ENCODE results near the gene STOX2.
"Not testable (repeated sequence)": the region's sequence is repeated elsewhere in the genome, so short reads cannot be mapped to it uniquely, and the experiment has no call there.

Gene STOX2

GRCh38 chr4:184039963-184040383 lies 134.9 kb downstream of the STOX2 start:
- Histone ChIP-seq H3K4me1 (ENCODE audit: control insufficient read depth, insufficient read depth, low read length) (no peaks in the 10 kb centered on the region), H3K27me3 (ENCODE audit: control insufficient read depth, insufficient read depth, low read length) (no peaks in the 10 kb centered on the region), H3K4me2 (ENCODE audit: low read length) (no peak overlapping the region), H3K4me3 (ENCODE audit: low read length) (no peak overlapping the region), H3K36me3 (ENCODE audit: insufficient read depth, low read length) (no peaks in the 10 kb centered on the region), H3K9me3 (replicated peaks; ENCODE audit: low read length) (no peaks in the 10 kb centered on the region), H3K9ac (ENCODE audit: low read depth, low read length) (no peak overlapping the region)

DNA sequence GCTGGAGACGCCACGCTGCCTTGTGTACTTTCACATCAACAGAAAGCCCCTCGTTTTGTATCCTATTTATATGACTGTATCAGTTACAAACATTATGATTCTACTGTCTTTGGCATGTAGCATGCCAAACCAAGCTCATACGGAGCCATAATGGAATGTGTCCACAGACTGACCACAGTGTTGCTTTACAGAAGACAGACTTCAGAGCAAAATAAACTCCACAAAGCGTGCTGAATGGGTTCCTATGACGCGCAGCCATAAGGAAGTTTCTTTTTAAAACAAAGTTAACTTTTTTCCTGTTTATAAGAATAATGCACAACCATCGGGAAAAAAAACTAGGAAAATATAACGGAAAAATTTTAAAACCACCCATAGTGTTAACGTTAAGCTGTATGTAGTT lies 136.0 kb downstream of the STOX2 start:
- Histone ChIP-seq H3K27me3 (ENCODE audit: control insufficient read depth, insufficient read depth, low read length) (no peaks in the 10 kb centered on the region), H3K4me3 (ENCODE audit: low read length) (no peak overlapping the region), H3K4me1 (ENCODE audit: control insufficient read depth, insufficient read depth, low read length) (no peaks in the 10 kb centered on the region), H3K4me2 (ENCODE audit: low read length) (no peak overlapping the region), H3K36me3 (ENCODE audit: insufficient read depth, low read length) (no peaks in the 10 kb centered on the region), H3K9ac (ENCODE audit: low read depth, low read length) (no peak overlapping the region), H3K9me3 (replicated peaks; ENCODE audit: low read length) (no peaks in the 10 kb centered on the region)

GRCh38 chr4:184046148-184046547 lies 141.0 kb downstream of the STOX2 start:
- no peak overlapping the region for H3K4me3 ChIP-seq (ENCODE audit: low read length)
- no peaks in the 10 kb centered on the region for H3K36me3 ChIP-seq (ENCODE audit: insufficient read depth, low read length)
- no peak overlapping the region for H3K9ac ChIP-seq (ENCODE audit: low read depth, low read length)
- H3K27me3 ChIP-seq (ENCODE audit: control insufficient read depth, insufficient read depth, low read length), result no peaks in the 10 kb centered on the region
- no peaks in the 10 kb centered on the region for H3K4me1 ChIP-seq (ENCODE audit: control insufficient read depth, insufficient read depth, low read length)
- H3K9me3 ChIP-seq (replicated peaks; ENCODE audit: low read length), result no peaks in the 10 kb centered on the region
- no peak overlapping the region for H3K4me2 ChIP-seq (ENCODE audit: low read length)

- H3K4me3 ChIP-seq (ENCODE audit: low read length); H3K9me3 ChIP-seq (replicated peaks; ENCODE audit: low read length); H3K9ac ChIP-seq (ENCODE audit: low read depth, low read length); H3K27me3 ChIP-seq (ENCODE audit: control insufficient read depth, insufficient read depth, low read length); H3K4me1 ChIP-seq (ENCODE audit: control insufficient read depth, insufficient read depth, low read length); H3K4me2 ChIP-seq (ENCODE audit: low read length); H3K36me3 ChIP-seq (ENCODE audit: insufficient read depth, low read length): not testable (repeated sequence)
These were observed 146.2 kb downstream of the STOX2 start for GRCh38 chr4:184051262-184051661.

DNA sequence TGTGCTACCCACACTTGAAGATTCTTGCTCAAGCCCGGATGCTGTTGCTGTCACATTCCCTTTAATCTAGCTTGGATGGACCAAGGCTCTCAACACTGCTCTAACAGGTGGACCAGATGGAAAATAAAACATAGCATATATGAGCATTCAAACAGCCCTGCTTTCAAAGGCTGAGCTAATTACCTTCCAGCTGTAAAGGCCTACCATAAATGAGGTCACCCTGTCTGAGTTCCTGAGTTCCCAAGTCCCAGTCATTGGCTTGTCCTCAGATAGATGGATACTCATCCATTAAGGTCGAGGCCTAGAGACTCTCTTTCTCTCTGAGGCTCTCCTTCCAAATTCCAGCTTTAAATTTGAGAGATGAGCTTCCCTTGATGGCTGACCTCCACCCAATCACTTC lies 147.5 kb downstream of the STOX2 start:
- Histone ChIP-seq H3K9ac (ENCODE audit: low read depth, low read length) (no peak overlapping the region), H3K36me3 (ENCODE audit: insufficient read depth, low read length) (no peaks in the 10 kb centered on the region), H3K4me3 (ENCODE audit: low read length) (no peak overlapping the region), H3K4me1 (ENCODE audit: control insufficient read depth, insufficient read depth, low read length) (no peaks in the 10 kb centered on the region), H3K4me2 (ENCODE audit: low read length) (no peak overlapping the region), H3K27me3 (ENCODE audit: control insufficient read depth, insufficient read depth, low read length) (no peaks in the 10 kb centered on the region), H3K9me3 (replicated peaks; ENCODE audit: low read length) (no peaks in the 10 kb centered on the region)

GRCh38 chr4:184053434-184053833 lies 148.3 kb downstream of the STOX2 start:
- H3K36me3 ChIP-seq (ENCODE audit: insufficient read depth, low read length), result no peaks in the 10 kb centered on the region

GRCh38 chr4:184056877-184057276 lies 151.8 kb downstream of the STOX2 start:
- no peak overlapping the region for H3K4me3 ChIP-seq (ENCODE audit: low read length)
- H3K4me2 ChIP-seq (ENCODE audit: low read length), result no peak overlapping the region
- H3K27me3 ChIP-seq (ENCODE audit: control insufficient read depth, insufficient read depth, low read length), result no peaks in the 10 kb centered on the region
- H3K9ac ChIP-seq (ENCODE audit: low read depth, low read length), result no peak overlapping the region
- no peaks in the 10 kb centered on the region for H3K9me3 ChIP-seq (replicated peaks; ENCODE audit: low read length)
- H3K4me1 ChIP-seq (ENCODE audit: control insufficient read depth, insufficient read depth, low read length), result no peaks in the 10 kb centered on the region
- no peaks in the 10 kb centered on the region for H3K36me3 ChIP-seq (ENCODE audit: insufficient read depth, low read length)

More at GRCh38 chr4:184053434-184053833, 148.3 kb downstream of the STOX2 start:
- H3K27me3 ChIP-seq (ENCODE audit: control insufficient read depth, insufficient read depth, low read length), result no peaks in the 10 kb centered on the region
- H3K4me2 ChIP-seq (ENCODE audit: low read length), result no peak overlapping the region
- H3K9me3 ChIP-seq (replicated peaks; ENCODE audit: low read length), result no peaks in the 10 kb centered on the region
- H3K9ac ChIP-seq (ENCODE audit: low read depth, low read length), result no peak overlapping the region
- H3K4me3 ChIP-seq (ENCODE audit: low read length), result no peak overlapping the region
- H3K4me1 ChIP-seq (ENCODE audit: control insufficient read depth, insufficient read depth, low read length), result no peaks in the 10 kb centered on the region

DNA sequence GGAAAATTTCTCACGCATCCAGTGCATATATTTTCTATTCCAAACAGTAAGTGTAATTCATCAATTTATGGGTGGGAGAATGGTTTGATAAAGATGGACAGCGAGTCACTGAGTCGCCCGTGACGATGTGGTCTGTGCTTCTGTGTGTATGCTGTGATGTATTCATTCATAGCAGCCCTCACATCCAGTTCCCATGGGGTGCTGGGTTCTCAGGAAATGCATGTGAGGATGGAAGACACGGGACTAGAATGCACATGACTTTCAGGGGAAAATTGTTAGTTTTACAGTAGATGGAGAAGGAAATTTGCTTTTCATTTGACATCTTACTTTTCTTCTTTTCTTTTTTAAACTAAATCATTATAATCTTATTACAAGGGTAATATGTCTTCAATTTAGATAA lies 152.9 kb downstream of the STOX2 start:
- Histone ChIP-seq H3K9ac (ENCODE audit: low read depth, low read length) (no peak overlapping the region), H3K4me2 (ENCODE audit: low read length) (no peak overlapping the region), H3K9me3 (replicated peaks; ENCODE audit: low read length) (no peaks in the 10 kb centered on the region), H3K27me3 (ENCODE audit: control insufficient read depth, insufficient read depth, low read length) (no peaks in the 10 kb centered on the region), H3K36me3 (ENCODE audit: insufficient read depth, low read length) (no peaks in the 10 kb centered on the region), H3K4me3 (ENCODE audit: low read length) (no peak overlapping the region), H3K4me1 (ENCODE audit: control insufficient read depth, insufficient read depth, low read length) (no peaks in the 10 kb centered on the region)

DNA sequence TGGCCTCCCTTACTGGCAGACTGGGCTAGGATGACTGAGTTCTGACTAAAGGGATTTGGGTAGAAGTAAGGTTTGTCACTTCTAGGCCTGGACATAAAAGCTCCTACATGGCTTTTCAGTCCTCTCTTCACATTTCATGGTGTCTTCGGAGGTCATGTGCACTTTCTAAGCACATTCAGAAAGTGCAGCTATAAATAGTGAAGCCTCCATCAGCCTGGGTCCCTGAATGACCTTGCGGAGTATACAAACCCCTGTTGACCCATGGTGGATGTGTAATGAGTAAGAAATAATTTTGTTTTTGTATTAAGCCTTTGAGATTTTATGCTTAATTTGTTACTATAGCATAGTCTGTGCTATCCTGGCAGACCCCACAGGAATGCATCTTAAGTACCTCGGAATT lies 154.0 kb downstream of the STOX2 start:
- Histone ChIP-seq H3K4me1 (ENCODE audit: control insufficient read depth, insufficient read depth, low read length) (no peaks in the 10 kb centered on the region), H3K4me2 (ENCODE audit: low read length) (no peak overlapping the region), H3K9ac (ENCODE audit: low read depth, low read length) (no peak overlapping the region), H3K9me3 (replicated peaks; ENCODE audit: low read length) (no peaks in the 10 kb centered on the region), H3K4me3 (ENCODE audit: low read length) (no peak overlapping the region), H3K36me3 (ENCODE audit: insufficient read depth, low read length) (no peaks in the 10 kb centered on the region), H3K27me3 (ENCODE audit: control insufficient read depth, insufficient read depth, low read length) (no peaks in the 10 kb centered on the region)

GRCh38 chr4:184061582-184061981 lies 156.5 kb downstream of the STOX2 start:
- no peaks in the 10 kb centered on the region for H3K27me3 ChIP-seq (ENCODE audit: control insufficient read depth, insufficient read depth, low read length)
- H3K36me3 ChIP-seq (ENCODE audit: insufficient read depth, low read length), result no peaks in the 10 kb centered on the region
- H3K9me3 ChIP-seq (replicated peaks; ENCODE audit: low read length), result no peaks in the 10 kb centered on the region
- H3K4me2 ChIP-seq (ENCODE audit: low read length), result no peak overlapping the region
- no peak overlapping the region for H3K9ac ChIP-seq (ENCODE audit: low read depth, low read length)
- H3K4me1 ChIP-seq (ENCODE audit: control insufficient read depth, insufficient read depth, low read length), result no peaks in the 10 kb centered on the region
- no peak overlapping the region for H3K4me3 ChIP-seq (ENCODE audit: low read length)

GRCh38 chr4:184062769-184063168 lies 157.7 kb downstream of the STOX2 start:
- Histone ChIP-seq H3K27me3 (ENCODE audit: control insufficient read depth, insufficient read depth, low read length) (no peaks in the 10 kb centered on the region), H3K4me1 (ENCODE audit: control insufficient read depth, insufficient read depth, low read length) (no peaks in the 10 kb centered on the region), H3K36me3 (ENCODE audit: insufficient read depth, low read length) (no peaks in the 10 kb centered on the region), H3K9ac (ENCODE audit: low read depth, low read length) (no peak overlapping the region), H3K4me3 (ENCODE audit: low read length) (no peak overlapping the region), H3K9me3 (replicated peaks; ENCODE audit: low read length) (no peaks in the 10 kb centered on the region), H3K4me2 (ENCODE audit: low read length) (no peak overlapping the region)

DNA sequence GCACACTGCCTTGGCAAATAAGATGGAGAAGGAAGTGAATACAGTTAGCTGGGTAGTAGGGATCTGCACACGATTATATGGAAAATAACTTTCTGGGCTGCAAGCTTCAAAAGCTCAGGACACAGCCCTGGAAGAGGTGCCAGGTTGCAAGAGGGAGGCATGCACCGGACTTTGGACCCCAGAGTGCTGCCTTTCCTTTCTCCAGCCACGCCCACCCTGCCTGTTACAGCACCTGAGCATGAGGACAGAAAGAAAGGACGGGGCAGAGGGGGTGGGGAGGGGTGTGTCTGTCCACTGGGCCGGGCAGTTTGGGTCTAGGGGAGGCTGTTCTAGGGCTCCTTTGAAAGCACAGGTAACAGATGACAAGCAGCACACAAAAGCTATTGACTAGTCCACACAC lies 159.8 kb downstream of the STOX2 start:
- Histone ChIP-seq H3K4me1 (ENCODE audit: control insufficient read depth, insufficient read depth, low read length) (no peaks in the 10 kb centered on the region), H3K36me3 (ENCODE audit: insufficient read depth, low read length) (no peaks in the 10 kb centered on the region), H3K27me3 (ENCODE audit: control insufficient read depth, insufficient read depth, low read length) (no peaks in the 10 kb centered on the region), H3K9me3 (replicated peaks; ENCODE audit: low read length) (no peaks in the 10 kb centered on the region), H3K9ac (ENCODE audit: low read depth, low read length) (no peak overlapping the region), H3K4me3 (ENCODE audit: low read length) (no peak overlapping the region), H3K4me2 (ENCODE audit: low read length) (no peak overlapping the region)
